T follicular helper cell (primary cell): ENCODE measurements around the gene VRTN.
"Not testable (repeated sequence)": the region's sequence is repeated elsewhere in the genome, so short reads cannot be mapped to it uniquely, and the experiment has no call there.

Experiments
- DNase-seq: peaks from one replicate; pipeline ENCODE4 v3.0.0-alpha.2; 2020; ENCODE audit warnings: low read depth

The VRTN gene

GRCh38 chr14:74348735-74349463, 628 bp downstream of the VRTN start:
- DNase-seq: no peak

GRCh38 chr14:74349757-74350156, 1.5 kb downstream of the VRTN start:
- DNase-seq: no peak

GRCh38 chr14:74350211-74350927, 2.1 kb downstream of the VRTN start:
- DNase-seq: no peak

- no peak for DNase-seq
These were observed 2.7 kb downstream of the VRTN start for GRCh38 chr14:74350928-74351323.

GRCh38 chr14:74356892-74357575, 8.8 kb downstream of the VRTN start:
- no peak for DNase-seq

- DNase-seq: no peak
These were observed 9.3 kb downstream of the VRTN start for GRCh38 chr14:74357585-74357984.

- DNase-seq: no peak
These were observed 10.0 kb downstream of the VRTN start for GRCh38 chr14:74358176-74358829.

GRCh38 chr14:74360163-74360562, 11.9 kb downstream of the VRTN start:
- DNase-seq: no peak

- peak; percentile 37 for DNase-seq
These were observed 14.2 kb downstream of the VRTN start for GRCh38 chr14:74362361-74362915.

GRCh38 chr14:74364271-74364880, 16.1 kb downstream of the VRTN start:
- DNase-seq: no peak

GRCh38 chr14:74368026-74368425, 19.8 kb downstream of the VRTN start:
- DNase-seq: no peak

GRCh38 chr14:74368441-74368840, 20.2 kb downstream of the VRTN start:
- DNase-seq: no peak

- DNase-seq: no peak
These were observed 29.9 kb downstream of the VRTN start for GRCh38 chr14:74377976-74378690.

- DNase-seq: no peak
These were observed 31.9 kb downstream of the VRTN start for GRCh38 chr14:74380172-74380571.

- DNase-seq: no peak
These were observed 32.6 kb downstream of the VRTN start for GRCh38 chr14:74380845-74381244.

- not testable (repeated sequence) for DNase-seq
These were observed 33.3 kb downstream of the VRTN start for GRCh38 chr14:74381571-74381970.

GRCh38 chr14:74382231-74382630, 34.0 kb downstream of the VRTN start:
- no peak for DNase-seq

GRCh38 chr14:74389980-74390379, 41.7 kb downstream of the VRTN start:
- no peak for DNase-seq

GRCh38 chr14:74390505-74390904, 42.2 kb downstream of the VRTN start:
- DNase-seq: not testable (repeated sequence)

- DNase-seq: no peak
These were observed 43.2 kb downstream of the VRTN start for GRCh38 chr14:74391479-74391878.
